Gastroesophageal sphincter (tissue), 4 donors: ENCODE data around the gene PGLYRP2. TPM values are rescaled to one million over a fixed set of nuclear protein-coding genes. Genes with fewer than 3 reads are reported as not detected.

Experiments used
- ATAC-seq: fragments of 150-250 bp; one replicate; pipeline ENCODE4 v1.9.1; 2016; ENCODE audit warnings: mild to moderate bottlenecking, moderate library complexity
- H3K27ac ChIP-seq, 4 donors: fragments of 200-600 bp; sonication (generic) in 3 of 4; 1 replicate in 3 of 4; 2 replicates in 1 of 4; pipeline ENCODE4 v1.5.1; 2016 to 2019
- H3K27me3 ChIP-seq: fragments of 200-600 bp; sonication (generic); one replicate; pipeline ENCODE4 v1.5.1; 2019
- H3K36me3 ChIP-seq, 2 donors: fragments of 200-600 bp; sonication (generic); one replicate each; pipeline ENCODE4 v1.5.1; 2019; ENCODE audit warnings: control low read depth in 1 of 2
- H3K4me1 ChIP-seq, 3 donors: fragments of 200-600 bp; sonication (generic); 1 replicate in 2 of 3; 2 replicates in 1 of 3; pipeline ENCODE4 v1.5.1; 2016 to 2019; ENCODE audit warnings: control low read depth in 2 of 3
- H3K4me3 ChIP-seq, 2 donors: fragments of 200-600 bp; sonication (generic); one replicate each; pipeline ENCODE4 v1.5.1; 2019; ENCODE audit warnings: mild to moderate bottlenecking in 1 of 2, moderate library complexity in 1 of 2
- H3K9me3 ChIP-seq, 3 donors: fragments of 200-600 bp; sonication (generic); one replicate each; pipeline ENCODE4 v1.5.1; 2017 to 2019; ENCODE audit warnings: control low read depth in 2 of 3
- EP300 ChIP-seq: sonication (generic); formaldehyde crosslinking; IDR thresholded peaks from one replicate; pipeline ENCODE4 v1.6.1; 2017; ENCODE audit warnings: antibody characterized with exemption, mild to moderate bottlenecking
- POLR2A ChIP-seq, 2 donors: fragments of 450-650 bp; IDR thresholded peaks; one replicate each; pipeline ENCODE4 v1.6.1; 2017; ENCODE audit warnings: antibody characterized with exemption in 2 of 2, mild to moderate bottlenecking in 2 of 2, moderate library complexity in 1 of 2
- POLR2AphosphoS5 ChIP-seq: sonication (generic); formaldehyde crosslinking; IDR thresholded peaks from one replicate; pipeline ENCODE4 v1.6.1; 2017; ENCODE audit warnings: antibody characterized with exemption
- WGBS, 2 donors: methylation state at CpG; one replicate each; pipeline ENCODE4 v1.1.5; 2018; ENCODE audit warnings: low coverage in 1 of 2; 5-methylcytosine and 5-hydroxymethylcytosine counted together
- total RNA-seq, 4 donors: library from RNA; depleted of rRNA; stranded (reverse); fragments of >200 nt; gene quantifications; one replicate each; pipeline ENCODE4 v1.1.0, GENCODE V29; 2016
- TF ChIP-seq, protein P1 (sequence below), 4 experiments: fragments of 200-600 bp in 2 of 4; fragments of 450-650 bp in 2 of 4; sonication (generic) in 1 of 4; IDR thresholded peaks; one replicate each; pipeline ENCODE4 v1.5.1; 2017 to 2019; ENCODE audit warnings: antibody characterized with exemption in 4 of 4, mild to moderate bottlenecking in 2 of 4, moderate library complexity in 2 of 4

The PGLYRP2 gene
- total RNA-seq, 4 donors from 2014 or later: not detected

- Histone ChIP-seq H3K27me3 (peaks cover 93% of the 10 kb centered on the region), H3K4me1 (peaks cover 0 to 6% (median 4%) of the 10 kb centered on the region in 3 donors), H3K4me3 (peak within 1 kb of the TSS; percentile 7 to 45), H3K27ac (peak within 1 kb of the TSS in 2 of 4 donors; percentile 32 to 51), H3K36me3 (no peaks in the 10 kb centered on the region), H3K9me3 (no peaks in the 10 kb centered on the region)
- TF ChIP-seq POLR2A (IDR thresholded peaks at IDR 0.05) (no peak), POLR2AphosphoS5 (no peak), EP300 (no peak)
- TF ChIP-seq, protein P1, sequence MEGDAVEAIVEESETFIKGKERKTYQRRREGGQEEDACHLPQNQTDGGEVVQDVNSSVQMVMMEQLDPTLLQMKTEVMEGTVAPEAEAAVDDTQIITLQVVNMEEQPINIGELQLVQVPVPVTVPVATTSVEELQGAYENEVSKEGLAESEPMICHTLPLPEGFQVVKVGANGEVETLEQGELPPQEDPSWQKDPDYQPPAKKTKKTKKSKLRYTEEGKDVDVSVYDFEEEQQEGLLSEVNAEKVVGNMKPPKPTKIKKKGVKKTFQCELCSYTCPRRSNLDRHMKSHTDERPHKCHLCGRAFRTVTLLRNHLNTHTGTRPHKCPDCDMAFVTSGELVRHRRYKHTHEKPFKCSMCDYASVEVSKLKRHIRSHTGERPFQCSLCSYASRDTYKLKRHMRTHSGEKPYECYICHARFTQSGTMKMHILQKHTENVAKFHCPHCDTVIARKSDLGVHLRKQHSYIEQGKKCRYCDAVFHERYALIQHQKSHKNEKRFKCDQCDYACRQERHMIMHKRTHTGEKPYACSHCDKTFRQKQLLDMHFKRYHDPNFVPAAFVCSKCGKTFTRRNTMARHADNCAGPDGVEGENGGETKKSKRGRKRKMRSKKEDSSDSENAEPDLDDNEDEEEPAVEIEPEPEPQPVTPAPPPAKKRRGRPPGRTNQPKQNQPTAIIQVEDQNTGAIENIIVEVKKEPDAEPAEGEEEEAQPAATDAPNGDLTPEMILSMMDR (IDR thresholded peaks at IDR 0.05): no peak
- WGBS, 2 donors: 46 to 64% methylated on average over 9 of the region's 17 CpGs
- ATAC-seq: no peak
Measured at GRCh38 chr19:15464394-15465385, 14.6 kb downstream of the PGLYRP2 start, which contains the start of gene RASAL3. TSS of gene RASAL3 (minus strand) at chr19:15464544. CDS start at chr19:15464358, 186 bp downstream.

GRCh38 chr19:15463861-15464371 lies 15.4 kb downstream of the PGLYRP2 start:
- 40 to 62% methylated on average over 1 to 2 of the region's 25 CpGs for WGBS, 2 donors
- H3K27ac ChIP-seq: peak overlapping the region in 2 of 4 donors; percentile 32 to 51
- TF ChIP-seq, protein P1 (IDR thresholded peaks at IDR 0.05): no peak
- TF ChIP-seq EP300: no peak
- TF ChIP-seq POLR2AphosphoS5: no peak
- no peak for TF ChIP-seq POLR2A (IDR thresholded peaks at IDR 0.05)
- peak overlapping the region; percentile 7 to 45 for H3K4me3 ChIP-seq
- no peaks in the 10 kb centered on the region for H3K36me3 ChIP-seq
- H3K9me3 ChIP-seq: no peaks in the 10 kb centered on the region
- ATAC-seq: no peak
- H3K27me3 ChIP-seq: peaks cover 93% of the 10 kb centered on the region
- no peaks in the 10 kb centered on the region for H3K4me1 ChIP-seq

DNA sequence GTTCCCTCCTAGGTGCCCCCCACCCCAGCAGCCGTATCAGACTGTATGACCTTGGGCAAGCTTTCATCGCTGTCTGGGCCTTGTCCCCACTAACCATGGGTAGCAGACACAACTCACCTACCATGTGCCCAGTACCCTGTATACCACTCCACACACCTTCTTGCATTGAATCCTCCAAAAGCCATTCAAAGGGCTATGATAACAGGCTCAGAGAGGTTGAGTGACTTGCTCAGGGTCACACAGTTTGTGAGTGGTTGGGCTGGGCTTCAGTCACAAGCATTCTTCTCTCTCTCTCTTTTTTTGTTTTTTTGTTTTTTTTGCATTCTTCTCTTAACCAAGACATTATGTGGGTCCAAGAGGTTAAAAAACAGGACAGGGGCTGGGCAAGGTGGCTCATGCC lies 17.6 kb downstream of the PGLYRP2 start:
- TF ChIP-seq EP300 (no peak), POLR2AphosphoS5 (no peak), POLR2A (IDR thresholded peaks at IDR 0.05) (no peak)
- TF ChIP-seq, protein P1 (IDR thresholded peaks at IDR 0.05): no peak
- Histone ChIP-seq H3K27ac (no peak overlapping the region), H3K4me3 (no peak overlapping the region), H3K4me1 (peaks cover 0 to 15% (median 10%) of the 10 kb centered on the region in 3 donors), H3K36me3 (no peaks in the 10 kb centered on the region), H3K27me3 (peaks cover 93% of the 10 kb centered on the region), H3K9me3 (no peaks in the 10 kb centered on the region)
- no peak for ATAC-seq
- WGBS, 2 donors: 86 to 100% methylated on average over 1 to 2 of the region's 2 CpGs

DNA sequence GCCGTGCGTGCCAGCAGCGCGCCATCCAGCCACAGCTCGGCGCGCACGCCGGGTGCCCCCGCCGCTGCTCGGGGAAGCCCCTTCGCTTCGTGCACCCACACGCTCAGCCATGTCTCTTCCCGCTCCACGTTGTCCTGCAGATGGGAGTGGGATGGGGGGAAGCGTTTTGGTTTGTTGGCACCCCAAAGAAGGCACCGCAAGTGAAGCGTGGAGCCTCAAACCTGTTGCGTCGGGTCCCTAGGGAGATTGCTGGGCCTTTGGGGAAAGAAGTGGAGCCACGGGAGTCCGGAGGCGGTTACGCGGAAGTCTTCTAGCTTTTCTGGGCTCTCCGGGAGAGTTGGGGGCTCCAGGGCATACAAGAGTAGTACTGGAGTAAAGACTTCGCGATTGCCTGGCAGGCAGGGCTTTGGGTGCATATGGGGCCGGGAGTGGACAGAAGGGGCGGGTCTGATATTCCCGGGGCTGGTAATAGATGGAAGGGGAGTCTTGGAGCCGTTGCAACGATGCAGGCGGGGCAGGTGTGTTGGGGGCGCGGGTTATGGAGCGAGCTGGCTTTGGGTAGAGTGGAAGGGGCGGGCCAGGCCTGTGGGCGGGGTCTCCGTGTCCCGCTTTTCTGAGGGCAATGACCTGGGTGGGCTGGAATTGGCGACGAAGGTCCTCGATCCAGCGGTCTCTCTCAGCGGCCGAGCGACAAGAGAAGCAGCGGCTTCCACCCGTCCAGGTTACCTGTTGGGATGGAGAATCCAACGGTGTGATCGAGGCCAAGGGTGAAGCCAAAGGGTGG lies 21.4 kb downstream of the PGLYRP2 start:
- no peak for ATAC-seq
- TF ChIP-seq, protein P1 (IDR thresholded peaks at IDR 0.05): no peak
- no peak for TF ChIP-seq POLR2A (IDR thresholded peaks at IDR 0.05)
- no peak for TF ChIP-seq POLR2AphosphoS5
- no peak for TF ChIP-seq EP300
- H3K27me3 ChIP-seq: peaks cover 86% of the 10 kb centered on the region

More for the DNA sequence above, 21.4 kb downstream of the PGLYRP2 start:
- WGBS, 2 donors: 20 to 22% methylated on average over 1 to 10 of the region's 54 CpGs
- Histone ChIP-seq H3K27ac (no peak overlapping the region), H3K9me3 (no peaks in the 10 kb centered on the region), H3K4me3 (peak overlapping the region in 1 of 2 donors; percentile 29), H3K36me3 (no peaks in the 10 kb centered on the region), H3K4me1 (peaks cover 0 to 27% (median 11%) of the 10 kb centered on the region in 3 donors)
